ENCODE data around the gene IMMP2L.

Gene IMMP2L

DNA sequence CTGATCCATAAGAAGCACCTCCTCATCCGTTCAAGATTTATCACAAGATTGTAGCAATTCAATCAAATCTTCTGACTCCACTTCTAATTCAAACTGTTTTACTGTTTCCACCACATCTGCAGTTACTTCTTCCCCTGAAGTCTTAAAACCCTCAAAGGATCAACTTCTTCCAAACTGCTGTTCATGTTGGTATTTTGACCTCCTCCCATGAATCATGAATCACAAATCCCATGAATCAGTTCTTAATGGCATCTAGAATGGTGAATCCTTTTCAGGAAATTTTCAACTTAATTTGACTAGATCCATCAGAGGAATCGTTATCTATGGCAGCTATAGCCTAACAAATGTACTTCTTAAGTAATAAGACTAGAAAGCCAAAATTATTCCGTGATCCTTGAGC, 122.3 kb downstream of the IMMP2L start:
- DNase-seq (ENCODE audit: extremely low spot score): no peak
- ChIA-PET CTCF (no interaction called here), POLR2A (no interaction called here)
- TF ChIP-seq, protein P1, sequence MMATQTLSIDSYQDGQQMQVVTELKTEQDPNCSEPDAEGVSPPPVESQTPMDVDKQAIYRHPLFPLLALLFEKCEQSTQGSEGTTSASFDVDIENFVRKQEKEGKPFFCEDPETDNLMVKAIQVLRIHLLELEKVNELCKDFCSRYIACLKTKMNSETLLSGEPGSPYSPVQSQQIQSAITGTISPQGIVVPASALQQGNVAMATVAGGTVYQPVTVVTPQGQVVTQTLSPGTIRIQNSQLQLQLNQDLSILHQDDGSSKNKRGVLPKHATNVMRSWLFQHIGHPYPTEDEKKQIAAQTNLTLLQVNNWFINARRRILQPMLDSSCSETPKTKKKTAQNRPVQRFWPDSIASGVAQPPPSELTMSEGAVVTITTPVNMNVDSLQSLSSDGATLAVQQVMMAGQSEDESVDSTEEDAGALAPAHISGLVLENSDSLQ (IDR thresholded peaks at IDR 0.05): no peak
- no peak for TF ChIP-seq BHLHE40 (IDR thresholded peaks at IDR 0.05; ENCODE audit: borderline replicate concordance)
- no peak for TF ChIP-seq L3MBTL2 (conservative IDR thresholded peaks at IDR 0.05)
- no peak for TF ChIP-seq FOXA1 (IDR thresholded peaks at IDR 0.05)
- no peak for TF ChIP-seq LEF1 (IDR thresholded peaks at IDR 0.05; ENCODE audit: borderline replicate concordance)
- TF ChIP-seq SUZ12 (IDR thresholded peaks at IDR 0.05): no peak
- TF ChIP-seq ELF4 (IDR thresholded peaks at IDR 0.05): no peak
- no peak for TF ChIP-seq TARDBP (IDR thresholded peaks at IDR 0.05)
- no peak for TF ChIP-seq FOXK2 (IDR thresholded peaks at IDR 0.05)
- TF ChIP-seq HDGF (IDR thresholded peaks at IDR 0.05; ENCODE audit: borderline replicate concordance): no peak
- no peak for TF ChIP-seq ARNT (IDR thresholded peaks at IDR 0.05)
- TF ChIP-seq NFRKB (IDR thresholded peaks at IDR 0.05): no peak

DNA sequence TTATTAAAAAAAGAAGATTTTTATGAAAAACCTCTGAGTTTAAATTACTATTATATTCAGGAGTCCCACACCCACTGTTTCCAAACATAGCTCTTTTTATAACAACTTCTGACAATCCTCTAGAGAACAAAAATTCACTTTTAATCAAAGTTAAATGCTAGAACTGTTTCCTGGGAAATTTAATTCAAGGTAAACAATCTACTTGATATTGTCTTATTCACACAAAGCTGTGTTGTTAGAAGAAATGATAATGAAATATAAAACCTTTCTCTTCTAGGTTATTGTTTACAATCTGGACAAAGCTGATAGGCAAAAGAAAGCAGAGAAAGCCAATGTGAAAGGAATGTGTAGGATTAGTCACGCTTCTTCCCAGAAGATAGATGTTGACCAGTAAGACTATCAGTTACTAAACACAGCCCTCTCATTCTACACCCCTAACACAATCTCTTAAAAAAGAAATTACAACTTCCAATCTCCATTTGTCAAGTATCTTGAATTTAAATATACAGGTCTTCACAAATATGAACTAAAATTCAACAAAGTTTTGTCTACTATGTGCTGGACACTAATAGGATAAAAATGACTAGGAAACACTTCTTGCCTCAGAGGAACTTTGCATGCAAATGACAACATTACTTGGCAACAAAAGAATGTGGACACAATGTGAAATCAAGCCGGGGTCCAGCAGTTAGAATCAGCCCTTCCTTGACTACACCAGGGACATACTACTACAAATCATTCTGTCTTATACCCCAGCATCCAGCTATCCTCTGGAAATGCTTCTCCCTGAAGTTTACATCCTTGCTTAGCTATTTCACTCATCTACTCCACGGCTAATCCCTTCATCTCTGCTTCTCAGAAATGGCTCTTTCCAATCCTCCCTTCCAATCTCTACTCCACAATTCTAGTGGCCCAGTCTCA, 123.7 kb downstream of the IMMP2L start:
- POLR2A ChIA-PET: no interaction called here
- TF ChIP-seq ELF4 (IDR thresholded peaks at IDR 0.05): no peak
- no peak for TF ChIP-seq FOXM1 (IDR thresholded peaks at IDR 0.05; ENCODE audit: borderline replicate concordance)
- no peak for TF ChIP-seq SUZ12 (IDR thresholded peaks at IDR 0.05)
- no peak for TF ChIP-seq ARNT (IDR thresholded peaks at IDR 0.05)
- TF ChIP-seq BHLHE40 (IDR thresholded peaks at IDR 0.05; ENCODE audit: borderline replicate concordance): no peak
- TF ChIP-seq, protein P1 (IDR thresholded peaks at IDR 0.05): no peak
- TF ChIP-seq L3MBTL2 (conservative IDR thresholded peaks at IDR 0.05): no peak
- no peak for TF ChIP-seq ZNF384 (IDR thresholded peaks at IDR 0.05)
- TF ChIP-seq HDGF (IDR thresholded peaks at IDR 0.05; ENCODE audit: borderline replicate concordance): no peak
- TF ChIP-seq FOXA1 (IDR thresholded peaks at IDR 0.05): no peak
- no peak for TF ChIP-seq TARDBP (IDR thresholded peaks at IDR 0.05)
- no peak for TF ChIP-seq SP1 (IDR thresholded peaks at IDR 0.05)
- no peak for TF ChIP-seq CTBP1 (IDR thresholded peaks at IDR 0.05; ENCODE audit: borderline replicate concordance)
- TF ChIP-seq LEF1 (IDR thresholded peaks at IDR 0.05; ENCODE audit: borderline replicate concordance): no peak
- no peak for TF ChIP-seq FOXK2 (IDR thresholded peaks at IDR 0.05)
- TF ChIP-seq NFRKB (IDR thresholded peaks at IDR 0.05): no peak
- CTCF ChIA-PET: no interaction called here
- no peak for DNase-seq (ENCODE audit: extremely low spot score)

DNA sequence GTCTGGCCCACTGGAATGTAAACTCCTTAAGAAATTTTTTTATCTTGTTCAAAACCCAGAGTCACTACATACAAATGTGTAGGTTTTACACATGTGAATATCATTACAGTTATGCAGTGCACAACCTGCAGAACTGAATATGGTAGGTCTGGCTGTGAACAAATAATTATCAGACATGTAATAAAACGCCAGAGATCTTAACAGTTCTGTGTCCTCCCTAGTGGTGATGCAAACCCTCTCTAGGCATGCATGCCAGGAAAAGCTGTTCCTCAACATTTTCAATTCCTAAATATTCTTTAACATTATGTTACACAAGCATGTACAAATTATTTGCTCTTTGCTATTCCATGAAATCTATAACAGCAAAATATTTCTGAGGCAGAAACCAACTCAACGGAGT, 124.6 kb downstream of the IMMP2L start:
- POLR2A ChIA-PET: no interaction called here
- CTCF ChIA-PET: no interaction called here
- TF ChIP-seq FOXA1 (IDR thresholded peaks at IDR 0.05) (no peak), CTBP1 (IDR thresholded peaks at IDR 0.05; ENCODE audit: borderline replicate concordance) (no peak), LEF1 (IDR thresholded peaks at IDR 0.05; ENCODE audit: borderline replicate concordance) (no peak), BHLHE40 (IDR thresholded peaks at IDR 0.05; ENCODE audit: borderline replicate concordance) (no peak)
- no peak for DNase-seq (ENCODE audit: extremely low spot score)

DNA sequence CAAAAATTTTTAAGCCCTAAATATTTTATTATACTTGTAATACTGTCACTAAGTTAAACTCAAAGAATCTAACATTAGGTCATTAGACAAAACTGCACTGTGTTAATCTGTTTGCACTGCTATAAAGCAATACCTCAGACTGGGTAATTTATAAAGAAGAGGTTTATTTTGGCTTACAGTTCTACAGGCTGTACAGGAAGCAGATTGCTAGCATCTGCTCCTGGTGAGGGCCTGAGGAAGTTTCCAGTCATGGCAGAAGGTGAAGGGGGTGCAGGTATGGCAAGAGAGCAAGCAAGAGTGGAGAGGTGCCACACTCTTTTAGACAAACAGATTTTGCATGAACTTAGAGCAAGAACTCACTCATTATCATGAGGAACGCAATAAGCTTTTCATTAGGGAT, 125.7 kb downstream of the IMMP2L start:
- ChIA-PET POLR2A (no interaction called here), CTCF (no interaction called here)
- TF ChIP-seq ZNF384 (IDR thresholded peaks at IDR 0.05): no peak
- DNase-seq (ENCODE audit: extremely low spot score): no peak

DNA sequence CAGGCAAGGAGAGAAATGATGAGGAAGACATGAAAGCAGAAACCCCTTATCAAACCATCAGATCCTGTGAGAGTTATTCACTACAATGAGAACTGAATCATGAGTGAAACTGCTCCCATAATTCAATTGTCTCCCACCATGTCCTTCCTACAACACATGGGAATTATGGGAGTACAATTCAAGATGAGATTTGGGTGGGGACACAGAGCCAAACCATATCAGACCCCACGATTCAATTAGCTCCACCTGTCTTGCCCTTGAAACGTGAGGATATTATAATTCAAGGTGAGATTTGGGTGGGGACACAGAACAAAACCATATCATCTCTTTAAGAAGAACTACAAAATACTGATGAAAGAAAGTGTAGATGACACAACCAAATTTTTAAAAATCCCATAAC, 128.9 kb downstream of the IMMP2L start:
- TF ChIP-seq NFRKB (IDR thresholded peaks at IDR 0.05): no peak
- TF ChIP-seq TARDBP (IDR thresholded peaks at IDR 0.05): no peak
- TF ChIP-seq FOXM1 (IDR thresholded peaks at IDR 0.05; ENCODE audit: borderline replicate concordance): no peak
- no peak for TF ChIP-seq ARNT (IDR thresholded peaks at IDR 0.05)
- TF ChIP-seq FOXA1 (IDR thresholded peaks at IDR 0.05): no peak
- no peak for TF ChIP-seq HDGF (IDR thresholded peaks at IDR 0.05; ENCODE audit: borderline replicate concordance)
- no peak for TF ChIP-seq LEF1 (IDR thresholded peaks at IDR 0.05; ENCODE audit: borderline replicate concordance)
- no peak for DNase-seq (ENCODE audit: extremely low spot score)
- CTCF ChIA-PET: no interaction called here
- POLR2A ChIA-PET: no interaction called here

DNA sequence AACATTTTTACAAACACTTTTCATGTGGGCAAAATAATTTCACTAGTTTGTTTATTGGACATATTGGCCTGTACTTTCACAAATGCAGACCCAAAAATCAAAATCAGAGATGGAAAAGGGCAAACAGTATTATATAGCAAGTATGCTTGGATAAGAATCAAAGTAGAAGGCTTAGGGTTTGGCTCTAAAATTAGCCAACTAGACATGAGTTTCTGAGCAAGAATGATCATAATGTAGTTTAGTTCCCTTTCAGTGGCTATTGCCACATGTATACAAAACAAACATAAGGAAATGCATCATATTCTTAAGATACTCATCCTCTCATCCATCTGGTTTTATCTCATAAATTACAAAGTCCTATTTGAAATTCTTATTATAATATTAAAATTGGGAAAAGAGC, 132.5 kb downstream of the IMMP2L start:
- ChIA-PET POLR2A (no interaction called here), CTCF (no interaction called here)
- no peak for DNase-seq (ENCODE audit: extremely low spot score)
- TF ChIP-seq ZNF384 (IDR thresholded peaks at IDR 0.05) (no peak), HDGF (IDR thresholded peaks at IDR 0.05; ENCODE audit: borderline replicate concordance) (no peak), FOXK2 (IDR thresholded peaks at IDR 0.05) (no peak), LEF1 (IDR thresholded peaks at IDR 0.05; ENCODE audit: borderline replicate concordance) (no peak), FOXM1 (IDR thresholded peaks at IDR 0.05; ENCODE audit: borderline replicate concordance) (no peak), FOXA1 (IDR thresholded peaks at IDR 0.05) (no peak)

DNA sequence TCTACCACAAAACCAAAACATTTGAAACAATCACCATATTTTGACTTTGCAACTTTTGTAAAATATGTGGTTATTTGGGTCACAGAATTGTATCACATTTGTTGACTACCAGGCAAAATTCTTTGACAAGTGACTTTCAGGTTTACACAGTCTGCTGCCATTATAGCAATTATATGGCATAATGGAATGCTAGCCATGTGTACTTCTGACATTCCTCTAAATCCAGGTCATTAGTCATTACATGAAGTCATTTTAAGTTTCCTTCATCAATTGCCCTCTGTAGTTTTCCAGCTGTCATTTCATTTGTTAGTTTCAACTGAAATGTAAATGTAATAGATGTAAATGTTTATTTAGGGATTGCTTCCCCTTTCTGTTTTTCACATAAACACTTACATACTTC, 137.5 kb downstream of the IMMP2L start:
- no peak for TF ChIP-seq FOXA1 (IDR thresholded peaks at IDR 0.05)
- TF ChIP-seq, protein P1 (IDR thresholded peaks at IDR 0.05): no peak
- no peak for TF ChIP-seq SUZ12 (IDR thresholded peaks at IDR 0.05)
- no peak for TF ChIP-seq LEF1 (IDR thresholded peaks at IDR 0.05; ENCODE audit: borderline replicate concordance)
- no peak for TF ChIP-seq SP1 (IDR thresholded peaks at IDR 0.05)
- no peak for TF ChIP-seq ZNF384 (IDR thresholded peaks at IDR 0.05)
- TF ChIP-seq TARDBP (IDR thresholded peaks at IDR 0.05): no peak
- no peak for TF ChIP-seq L3MBTL2 (conservative IDR thresholded peaks at IDR 0.05)
- no peak for TF ChIP-seq BHLHE40 (IDR thresholded peaks at IDR 0.05; ENCODE audit: borderline replicate concordance)
- no peak for TF ChIP-seq FOXM1 (IDR thresholded peaks at IDR 0.05; ENCODE audit: borderline replicate concordance)
- TF ChIP-seq HDGF (IDR thresholded peaks at IDR 0.05; ENCODE audit: borderline replicate concordance): no peak
- no peak for TF ChIP-seq NFRKB (IDR thresholded peaks at IDR 0.05)
- POLR2A ChIA-PET: no interaction called here
- DNase-seq (ENCODE audit: extremely low spot score): no peak
- CTCF ChIA-PET: no interaction called here
